GM19240 (cell line): ENCODE measurements around the gene ADAMTS13.

ENCODE experiments used
- DNase-seq: peaks from one replicate; pipeline ENCODE4 v3.0.0; 2011; ENCODE audit warnings: low spot score; ENCODE audit not compliant: insufficient read length

ADAMTS13 gene

DNA sequence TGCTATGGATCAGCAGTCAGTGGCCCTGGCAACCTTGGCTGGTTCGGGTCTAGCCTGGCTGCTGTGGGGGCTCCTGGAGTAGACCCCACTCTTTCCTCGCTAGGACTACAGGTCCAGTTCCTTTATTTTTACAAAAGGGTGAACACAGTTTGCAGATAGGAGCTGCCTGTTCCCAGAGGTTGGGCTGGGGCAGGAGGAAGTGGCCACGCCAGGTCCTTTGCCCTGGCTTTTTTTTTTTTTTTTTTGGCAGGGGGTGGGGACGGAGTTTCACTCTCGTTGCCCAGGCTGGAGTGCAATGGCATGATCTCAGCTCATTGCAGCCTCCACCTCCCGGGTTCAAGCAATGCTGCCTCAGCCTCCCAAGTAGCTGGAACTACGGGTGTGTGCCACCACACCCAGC is 48.8 kb downstream of the ADAMTS13 start:
- no peak for DNase-seq

GRCh38 chr9:133471551-133472276 is 49.5 kb downstream of the ADAMTS13 start:
- DNase-seq = no peak

- DNase-seq = no peak
These were observed 50.1 kb downstream of the ADAMTS13 start for GRCh38 chr9:133472277-133472645.

DNA sequence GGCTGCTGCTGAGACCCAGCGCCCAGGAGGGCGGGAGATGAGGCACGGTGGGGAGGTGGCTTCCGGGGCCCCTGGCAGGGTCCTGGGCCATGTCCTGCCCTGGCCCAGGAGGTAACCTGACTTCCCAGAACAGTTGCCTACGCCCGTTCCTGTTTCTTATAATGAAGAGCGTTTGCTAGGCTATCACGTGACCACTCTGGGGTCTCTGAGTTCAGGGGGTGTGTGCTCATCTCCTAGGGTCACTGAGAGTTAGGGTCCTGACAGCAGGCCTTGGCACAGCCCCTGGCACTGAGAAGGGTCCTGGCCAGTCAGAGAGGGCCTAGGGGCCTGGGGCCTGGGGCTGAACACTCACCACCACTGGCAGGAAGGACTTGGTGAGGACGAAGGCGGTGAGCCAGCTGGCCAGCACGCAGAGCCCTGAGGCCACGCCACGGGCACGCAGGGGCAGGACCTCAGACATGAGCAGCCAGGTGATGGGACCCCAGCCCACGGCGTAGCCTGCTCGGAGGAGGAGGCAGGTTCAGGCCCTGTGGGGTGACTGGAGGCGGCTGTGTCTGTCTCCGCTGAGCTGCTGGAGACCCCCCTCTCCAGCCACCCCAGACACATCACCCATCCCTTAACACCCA is 50.7 kb downstream of the ADAMTS13 start:
- DNase-seq = no peak

- DNase-seq = no peak
These were observed 51.6 kb downstream of the ADAMTS13 start for GRCh38 chr9:133473743-133474142.

- DNase-seq = no peak
These were observed 52.0 kb downstream of the ADAMTS13 start for GRCh38 chr9:133474215-133474614.

DNA sequence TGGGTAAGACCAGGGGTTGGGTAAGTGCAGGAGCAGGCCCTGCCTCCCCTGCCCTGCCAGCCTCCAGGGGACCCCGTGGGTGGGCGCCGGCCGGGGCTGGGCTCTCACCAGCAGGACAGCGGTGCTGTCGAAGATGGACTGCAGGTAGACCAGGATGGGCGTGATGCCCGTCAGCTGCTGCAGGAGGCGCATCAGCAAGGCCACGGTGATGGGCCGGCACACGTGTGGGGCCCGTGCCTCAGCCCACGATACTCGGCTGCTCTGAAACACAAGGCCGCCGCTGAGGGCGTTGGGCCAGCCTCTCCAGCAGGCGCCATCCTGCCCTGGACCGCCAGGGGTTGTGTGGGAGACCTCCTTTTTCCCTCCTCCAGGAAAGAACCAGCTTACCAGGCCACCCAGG is 52.7 kb downstream of the ADAMTS13 start:
- no peak for DNase-seq

DNA sequence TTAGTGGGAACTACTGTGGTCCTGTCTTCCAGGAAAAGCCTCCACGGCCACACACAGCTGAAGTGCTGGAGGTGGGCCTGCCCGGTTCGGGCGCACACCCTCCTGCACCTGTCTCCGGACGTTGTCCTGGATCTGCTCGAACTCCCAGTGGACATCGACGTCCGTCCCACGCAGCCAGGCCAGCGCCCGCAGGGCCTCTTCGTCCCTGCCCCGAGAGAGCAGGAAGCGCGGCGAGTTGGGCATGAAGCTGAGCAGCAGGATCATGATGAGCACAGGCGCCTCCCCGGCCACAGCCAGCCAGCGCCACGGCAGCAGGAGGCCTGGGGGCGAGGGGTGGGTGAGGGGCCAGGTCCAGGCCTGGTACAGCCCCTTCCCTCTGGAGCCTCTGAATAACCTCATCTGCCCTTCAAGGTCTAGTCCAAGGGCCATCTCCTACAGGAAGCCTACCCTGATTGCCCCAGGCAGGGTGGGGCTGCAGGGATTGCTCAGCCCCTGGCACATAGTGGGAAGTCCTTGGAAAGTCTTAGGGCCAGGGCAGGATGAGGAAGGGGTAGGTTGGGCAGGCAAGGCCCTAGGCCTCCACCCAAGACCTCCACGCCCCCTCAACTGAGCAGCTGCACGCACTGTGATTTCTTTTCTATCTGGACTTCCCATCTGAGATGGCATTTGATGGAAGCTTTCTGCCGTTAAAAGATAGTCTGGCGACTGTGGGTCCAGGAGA is 53.3 kb downstream of the ADAMTS13 start:
- no peak for DNase-seq

DNA sequence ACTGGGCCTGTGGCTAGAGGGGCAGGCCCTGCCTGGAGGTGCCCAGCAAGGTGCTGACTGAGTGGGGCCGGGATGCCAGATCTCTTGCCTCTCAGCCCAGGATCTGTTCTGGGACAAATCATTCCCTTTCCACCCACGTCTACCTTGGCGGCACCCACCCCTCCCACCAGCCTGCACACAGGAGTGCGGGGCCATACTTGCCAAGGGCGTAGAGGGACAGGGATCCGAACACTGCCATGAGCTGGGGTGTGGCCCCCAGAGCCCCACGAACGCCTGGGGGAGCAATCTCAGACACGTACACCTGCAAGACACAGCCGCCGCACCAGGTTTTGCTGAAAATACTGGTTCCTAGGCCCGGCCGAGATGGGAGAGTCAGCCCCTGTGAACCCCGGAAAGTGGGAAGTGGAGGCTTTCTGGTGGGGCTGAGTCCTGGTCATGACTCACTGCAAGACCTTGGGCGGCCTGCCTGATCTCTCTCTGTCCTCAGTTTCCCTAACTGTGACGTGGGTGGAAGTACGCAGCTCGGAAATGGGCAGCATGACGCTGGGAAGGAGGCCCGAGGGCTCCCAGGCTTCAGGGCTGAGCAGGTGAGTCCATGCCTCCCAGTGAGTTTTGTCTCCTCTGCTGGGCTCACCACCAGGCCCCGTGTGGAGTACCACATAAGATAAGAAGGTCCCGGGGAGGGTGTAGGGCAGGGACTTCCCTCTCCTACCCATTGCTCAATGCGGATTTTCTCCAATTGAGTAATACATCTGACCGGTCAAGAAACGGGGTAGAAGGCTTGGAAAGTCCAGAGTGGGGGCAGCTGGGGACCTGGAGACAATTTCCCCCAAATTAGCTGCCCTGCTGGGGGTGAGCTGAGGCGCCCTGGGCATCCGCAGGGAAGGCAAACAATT is 54.1 kb downstream of the ADAMTS13 start:
- DNase-seq = no peak

- no peak for DNase-seq
These were observed 54.8 kb downstream of the ADAMTS13 start for GRCh38 chr9:133476941-133477340.

- DNase-seq = no peak
These were observed 55.3 kb downstream of the ADAMTS13 start for GRCh38 chr9:133477461-133477860.

GRCh38 chr9:133477992-133478850 is 56.1 kb downstream of the ADAMTS13 start:
- DNase-seq = peak; percentile 33

- DNase-seq = peak; percentile 96
These were observed 56.9 kb downstream of the ADAMTS13 start, which contains the start of gene SLC2A6 for GRCh38 chr9:133478851-133479711. SLC2A6 (minus strand) TSS chr9:133479099; CDS start chr9:133479059, 40 bp downstream.

- no peak for DNase-seq
These were observed 61.4 kb downstream of the ADAMTS13 start for GRCh38 chr9:133483611-133484010.

- DNase-seq = no peak
These were observed 62.7 kb downstream of the ADAMTS13 start for GRCh38 chr9:133484671-133485437.

- no peak for DNase-seq
These were observed 63.5 kb downstream of the ADAMTS13 start for GRCh38 chr9:133485531-133486260.

- DNase-seq = no peak
These were observed 65.2 kb downstream of the ADAMTS13 start for GRCh38 chr9:133487331-133487725.

- no peak for DNase-seq
These were observed 66.6 kb downstream of the ADAMTS13 start for GRCh38 chr9:133488686-133489252.
